ES-I3 (cell line): ENCODE data around the gene SH3GL1.

Experiments
- H3K36me3 ChIP-seq: 2 replicates; pipeline ENCODE4 v1.6.1; 2013; ENCODE audit warnings: mild to moderate bottlenecking, low read length, control low read depth, moderate library complexity; ENCODE audit not compliant: insufficient read depth
- H3K4me1 ChIP-seq: 2 replicates; pipeline ENCODE4 v1.6.1; 2013; ENCODE audit warnings: mild to moderate bottlenecking, control low read depth, low read length; ENCODE audit not compliant: insufficient read depth
- H3K9ac ChIP-seq: 2 replicates; pipeline ENCODE4 v1.6.1; 2013; ENCODE audit warnings: low read depth, mild to moderate bottlenecking, low read length, moderate library complexity
- H3K9me3 ChIP-seq: 2 replicates; pipeline ENCODE4 v1.6.1; 2013; ENCODE audit warnings: mild to moderate bottlenecking, low read length, moderate library complexity; ENCODE audit not compliant: control insufficient read depth, insufficient read depth

SH3GL1 gene

DNA sequence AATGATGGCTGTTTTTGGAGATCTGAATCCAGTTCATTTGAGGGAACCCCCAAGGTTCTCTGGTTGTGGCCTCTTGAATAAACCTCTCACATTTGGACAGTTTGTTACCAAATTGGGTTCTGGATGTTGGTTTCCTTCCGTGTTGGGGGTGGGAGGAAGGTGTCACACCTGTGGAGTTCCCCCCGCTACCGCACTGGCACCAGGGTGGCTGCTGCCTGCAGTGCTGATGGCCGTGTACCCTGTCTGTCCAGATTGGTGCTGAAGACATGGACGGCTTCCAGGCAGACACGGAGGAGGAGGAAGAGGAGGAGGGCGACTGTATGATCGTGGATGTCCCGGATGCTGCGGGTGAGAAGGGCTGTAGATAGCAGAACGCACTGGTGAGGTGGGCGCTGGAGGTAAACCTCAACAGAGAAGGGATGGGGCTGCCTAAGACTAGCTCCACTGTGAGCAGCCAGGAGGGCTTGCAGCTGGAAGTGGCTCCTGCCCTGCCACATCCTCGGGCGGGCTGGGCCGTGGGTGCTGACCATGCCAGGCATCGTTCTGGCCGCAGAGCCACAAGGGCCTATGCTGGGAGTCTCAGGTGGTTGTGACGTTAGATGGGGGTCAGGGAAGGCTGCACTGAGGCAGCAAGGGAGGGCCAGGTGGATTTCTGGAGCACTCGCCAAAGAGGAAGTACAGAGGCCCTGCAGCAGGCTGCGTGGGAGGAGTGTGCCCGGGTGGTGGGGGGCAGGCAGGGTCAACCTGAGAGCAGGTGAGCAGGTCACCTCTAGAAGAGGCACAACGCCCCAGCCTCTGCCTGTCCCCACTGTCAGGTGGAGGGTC lies 41.9 kb upstream of the SH3GL1 start:
- Histone ChIP-seq H3K9me3 (no peaks in the 10 kb centered on the region), H3K36me3 (peaks cover 16% of the 10 kb centered on the region)

DNA sequence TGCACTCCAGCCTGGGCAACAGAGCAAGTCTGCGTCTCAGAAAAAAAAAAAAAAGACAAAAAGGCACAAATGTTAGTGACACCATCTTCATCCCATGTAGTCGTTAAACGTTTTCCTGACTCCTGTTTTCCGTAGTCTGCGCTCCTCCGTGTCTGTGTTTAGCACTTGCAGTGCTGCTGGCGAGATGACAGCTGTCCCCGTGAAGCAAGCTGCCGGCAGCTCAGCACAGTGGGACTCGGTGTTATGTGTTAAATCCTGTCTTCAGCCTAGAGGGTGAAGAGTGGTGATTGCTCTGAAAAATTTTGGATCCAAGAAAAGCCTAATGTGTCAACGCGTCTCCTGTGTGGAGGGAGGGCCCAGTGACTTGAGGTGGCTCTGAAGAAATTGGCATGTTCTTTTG lies 38.9 kb upstream of the SH3GL1 start:
- Histone ChIP-seq H3K9me3 (no peaks in the 10 kb centered on the region), H3K9ac (no peak overlapping the region), H3K4me1 (no peaks in the 10 kb centered on the region), H3K36me3 (peaks cover 23% of the 10 kb centered on the region)

More for the DNA sequence above, 41.9 kb upstream of the SH3GL1 start:
- no peak overlapping the region for H3K9ac ChIP-seq
- H3K4me1 ChIP-seq = no peaks in the 10 kb centered on the region

DNA sequence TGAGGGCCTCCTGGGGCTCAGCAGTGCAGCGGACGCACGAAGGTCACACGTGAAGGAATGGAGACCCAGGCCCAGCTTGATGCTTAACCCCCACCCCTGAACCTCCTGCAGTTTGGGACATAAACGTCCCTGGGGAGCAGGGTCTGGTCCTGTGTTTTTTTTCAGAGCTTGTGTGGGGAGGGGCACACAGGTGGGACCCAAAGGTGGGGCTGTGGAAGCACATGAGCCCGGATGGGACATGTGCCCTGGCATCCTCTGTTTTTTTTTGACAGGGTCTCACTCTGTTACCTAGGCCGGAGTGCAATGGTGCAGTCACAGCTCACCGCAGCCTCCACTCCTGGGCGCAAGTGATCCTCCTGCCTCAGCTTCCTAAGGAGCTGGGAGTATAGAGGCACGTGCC lies 36.8 kb upstream of the SH3GL1 start:
- Histone ChIP-seq H3K9me3 (no peaks in the 10 kb centered on the region), H3K36me3 (peaks cover 29% of the 10 kb centered on the region), H3K9ac (no peak overlapping the region), H3K4me1 (no peaks in the 10 kb centered on the region)

- H3K36me3 ChIP-seq = peaks cover 38% of the 10 kb centered on the region
- no peaks in the 10 kb centered on the region for H3K4me1 ChIP-seq
- no peaks in the 10 kb centered on the region for H3K9me3 ChIP-seq
- H3K9ac ChIP-seq = no peak overlapping the region
These were observed 35.9 kb upstream of the SH3GL1 start for GRCh38 chr19:4436231-4436630.

- Histone ChIP-seq H3K9ac (no peak overlapping the region), H3K4me1 (no peaks in the 10 kb centered on the region), H3K9me3 (no peaks in the 10 kb centered on the region), H3K36me3 (peaks cover 49% of the 10 kb centered on the region)
These were observed 34.0 kb upstream of the SH3GL1 start for GRCh38 chr19:4434391-4434790.

- no peak overlapping the region for H3K9ac ChIP-seq
- H3K4me1 ChIP-seq = no peaks in the 10 kb centered on the region
- peaks cover 48% of the 10 kb centered on the region for H3K36me3 ChIP-seq
- no peaks in the 10 kb centered on the region for H3K9me3 ChIP-seq
These were observed 32.7 kb upstream of the SH3GL1 start for GRCh38 chr19:4432918-4433506.

GRCh38 chr19:4431808-4432674 lies 31.7 kb upstream of the SH3GL1 start:
- Histone ChIP-seq H3K36me3 (peaks cover 47% of the 10 kb centered on the region), H3K4me1 (no peaks in the 10 kb centered on the region), H3K9ac (no peak overlapping the region), H3K9me3 (no peaks in the 10 kb centered on the region)

DNA sequence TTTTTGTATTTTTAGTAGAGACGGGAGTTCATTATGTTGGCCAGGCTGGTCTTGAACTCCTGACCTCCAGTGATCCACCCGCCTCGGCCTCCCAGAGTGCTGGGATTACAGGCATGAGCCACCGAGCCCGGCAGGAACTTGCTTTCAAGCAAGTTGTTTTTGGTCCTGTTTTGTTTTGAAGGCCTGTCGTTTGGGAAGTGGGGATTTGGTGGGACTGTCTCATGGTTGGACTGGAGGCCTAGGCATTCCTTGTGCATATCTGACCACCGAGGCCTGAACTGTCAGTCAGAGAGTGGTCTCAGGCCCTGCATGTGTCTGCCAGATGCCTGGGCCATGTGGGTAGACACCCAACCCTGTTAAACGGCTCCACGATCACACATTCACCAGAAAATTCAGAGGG lies 30.9 kb upstream of the SH3GL1 start:
- Histone ChIP-seq H3K4me1 (no peaks in the 10 kb centered on the region), H3K9me3 (no peaks in the 10 kb centered on the region), H3K9ac (no peak overlapping the region), H3K36me3 (peaks cover 47% of the 10 kb centered on the region)

DNA sequence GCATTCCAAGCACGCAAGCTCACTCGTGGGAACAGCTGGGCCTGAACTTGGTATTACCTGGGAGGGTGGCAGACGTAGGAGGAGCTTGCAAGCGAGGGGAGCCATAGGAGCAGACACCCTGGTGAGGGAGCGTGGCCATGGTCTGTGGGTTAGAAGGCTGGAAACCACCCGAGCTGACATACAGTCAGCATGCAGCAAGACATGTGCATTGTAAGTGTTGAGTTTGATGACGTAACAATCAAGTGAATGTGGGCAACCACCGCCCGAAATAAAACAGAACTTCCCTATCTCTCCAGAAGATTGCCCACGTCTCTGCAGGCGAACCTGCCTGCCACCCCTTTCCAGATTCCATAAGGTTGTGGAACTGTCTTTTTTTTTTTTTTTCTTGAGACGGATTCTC lies 30.4 kb upstream of the SH3GL1 start:
- Histone ChIP-seq H3K9me3 (no peaks in the 10 kb centered on the region), H3K36me3 (peaks cover 48% of the 10 kb centered on the region), H3K4me1 (no peaks in the 10 kb centered on the region), H3K9ac (no peak overlapping the region)

- Histone ChIP-seq H3K9ac (no peak overlapping the region), H3K9me3 (no peaks in the 10 kb centered on the region), H3K4me1 (no peaks in the 10 kb centered on the region), H3K36me3 (peaks cover 54% of the 10 kb centered on the region)
These were observed 29.4 kb upstream of the SH3GL1 start for GRCh38 chr19:4429771-4430171.

- Histone ChIP-seq H3K36me3 (peaks cover 51% of the 10 kb centered on the region), H3K4me1 (no peaks in the 10 kb centered on the region), H3K9ac (no peak overlapping the region), H3K9me3 (no peaks in the 10 kb centered on the region)
These were observed 28.9 kb upstream of the SH3GL1 start for GRCh38 chr19:4429256-4429655.

- Histone ChIP-seq H3K9me3 (no peaks in the 10 kb centered on the region), H3K9ac (no peak overlapping the region), H3K4me1 (no peaks in the 10 kb centered on the region), H3K36me3 (peaks cover 57% of the 10 kb centered on the region)
These were observed 28.1 kb upstream of the SH3GL1 start for GRCh38 chr19:4428326-4428975.

- Histone ChIP-seq H3K4me1 (no peaks in the 10 kb centered on the region), H3K9me3 (no peaks in the 10 kb centered on the region), H3K36me3 (peaks cover 44% of the 10 kb centered on the region), H3K9ac (no peak overlapping the region)
These were observed 25.2 kb upstream of the SH3GL1 start for GRCh38 chr19:4425537-4425936.

GRCh38 chr19:4423416-4424126 lies 23.2 kb upstream of the SH3GL1 start:
- Histone ChIP-seq H3K9me3 (no peaks in the 10 kb centered on the region), H3K36me3 (peaks cover 33% of the 10 kb centered on the region), H3K4me1 (no peaks in the 10 kb centered on the region), H3K9ac (no peak overlapping the region)
